Neuronal stem cell (in vitro differentiated cells): Measurements from ENCODE around the gene PLCH2.

Experiments
- DNase-seq: peaks from one replicate; pipeline ENCODE4 v3.0.0-alpha.2; 2013; ENCODE audit warnings: low spot score
- H2AFZ ChIP-seq: one replicate; pipeline ENCODE4 v1.6.1; 2013; ENCODE audit warnings: mild to moderate bottlenecking, low read length, inconsistent platforms
- H2AK5ac ChIP-seq: 2 replicates; pipeline ENCODE4 v1.6.1; 2013; ENCODE audit warnings: low read depth, mild to moderate bottlenecking, inconsistent platforms, low read length, moderate library complexity, mixed read lengths
- H2BK120ac ChIP-seq: 2 replicates; pipeline ENCODE4 v1.6.1; 2013; ENCODE audit warnings: low read depth, mild to moderate bottlenecking, inconsistent platforms, low read length, moderate library complexity, mixed read lengths
- H2BK12ac ChIP-seq: one replicate; pipeline ENCODE4 v1.6.1; 2013; ENCODE audit warnings: low read length, inconsistent platforms
- H2BK15ac ChIP-seq: 2 replicates; pipeline ENCODE4 v1.6.1; 2013; ENCODE audit warnings: mild to moderate bottlenecking, low read length, inconsistent platforms, mixed read lengths
- H2BK5ac ChIP-seq: one replicate; pipeline ENCODE4 v1.6.1; 2013; ENCODE audit warnings: inconsistent platforms, mild to moderate bottlenecking, low read length, moderate library complexity
- H3K14ac ChIP-seq: one replicate; pipeline ENCODE4 v1.6.1; 2013; ENCODE audit warnings: low read length, inconsistent platforms
- H3K18ac ChIP-seq: 2 replicates; pipeline ENCODE4 v1.6.1; 2013; ENCODE audit warnings: low read length, inconsistent platforms
- H3K23ac ChIP-seq: 2 replicates; pipeline ENCODE4 v1.6.1; 2013; ENCODE audit warnings: low read depth, mild to moderate bottlenecking, mixed read lengths, low read length, inconsistent platforms; ENCODE audit not compliant: poor library complexity
- H3K27ac ChIP-seq: replicated peaks from 3 replicates; pipeline ENCODE4 v1.5.1; 2013; ENCODE audit warnings: low read length, inconsistent platforms
- H3K27me3 ChIP-seq, 3 experiments: 2 replicates each; pipeline ENCODE4 v1.6.1; 2013; ENCODE audit warnings: low read length in 3 of 3, mild to moderate bottlenecking in 2 of 3, inconsistent platforms in 1 of 3, low read depth in 1 of 3, mixed read lengths in 1 of 3, moderate library complexity in 1 of 3; ENCODE audit not compliant: control insufficient read depth in 3 of 3, insufficient read depth in 3 of 3
- H3K36me3 ChIP-seq, 2 donors: replicated peaks in 1 of 2; 2 replicates each; pipeline ENCODE4 v1.6.1; 2013; ENCODE audit warnings: low read length in 2 of 2; ENCODE audit not compliant: control insufficient read depth in 2 of 2, insufficient read depth in 2 of 2
- H3K4ac ChIP-seq: 2 replicates; pipeline ENCODE4 v1.6.1; 2013; ENCODE audit warnings: inconsistent platforms, mild to moderate bottlenecking, low read length, moderate library complexity
- H3K4me1 ChIP-seq, 2 donors: 1 replicate in 1 of 2; 2 replicates in 1 of 2; pipeline ENCODE4 v1.6.1; 2013; ENCODE audit warnings: low read length in 2 of 2, low read depth in 1 of 2; ENCODE audit not compliant: control insufficient read depth in 2 of 2, insufficient read depth in 1 of 2
- H3K4me2 ChIP-seq: one replicate; pipeline ENCODE4 v1.6.1; 2013; ENCODE audit warnings: mild to moderate bottlenecking, low read length, inconsistent platforms; ENCODE audit not compliant: insufficient read depth, poor library complexity, severe bottlenecking
- H3K4me3 ChIP-seq, 2 donors: 2 replicates each; pipeline ENCODE4 v1.5.1; 2013; ENCODE audit warnings: low read length in 2 of 2, mild to moderate bottlenecking in 2 of 2, inconsistent platforms in 1 of 2, moderate library complexity in 1 of 2
- H3K79me1 ChIP-seq: one replicate; pipeline ENCODE4 v1.6.1; 2013; ENCODE audit warnings: low read depth, mild to moderate bottlenecking, inconsistent platforms, low read length, moderate library complexity
- H3K9ac ChIP-seq: one replicate; pipeline ENCODE4 v1.6.1; 2013; ENCODE audit warnings: mild to moderate bottlenecking, low read depth, low read length, inconsistent platforms; ENCODE audit not compliant: poor library complexity
- H3K9me3 ChIP-seq, 2 donors: replicated peaks in 1 of 2; 2 replicates each; pipeline versions ENCODE3 to v1.6.1; 2013; ENCODE audit warnings: low read length in 2 of 2, mild to moderate bottlenecking in 2 of 2, inconsistent platforms in 1 of 2, low read depth in 1 of 2, mixed read lengths in 1 of 2, moderate library complexity in 1 of 2; ENCODE audit not compliant: control insufficient read depth in 2 of 2, insufficient read depth in 1 of 2
- H4K8ac ChIP-seq: one replicate; pipeline ENCODE4 v1.6.1; 2013; ENCODE audit warnings: low read depth, mild to moderate bottlenecking, inconsistent platforms, low read length, moderate library complexity
- H4K91ac ChIP-seq: one replicate; pipeline ENCODE4 v1.6.1; 2013; ENCODE audit warnings: low read length, low read depth, mild to moderate bottlenecking, inconsistent platforms; ENCODE audit not compliant: poor library complexity
- WGBS, 2 donors: extraction: QIAGEN DNeasy Blood & Tissue Kit; methylation state at CpG; one replicate each; pipeline ENCODE4 v1.1.7; 2013; ENCODE audit warnings: missing lambda C conversion rate in 2 of 2, mixed read lengths in 1 of 2; ENCODE audit not compliant: insufficient read length in 2 of 2, insufficient replicate concordance in 1 of 2; ENCODE audit errors: extremely low coverage in 2 of 2; 5-methylcytosine and 5-hydroxymethylcytosine counted together

PLCH2 gene

GRCh38 chr1:2538872-2539271 is 62.8 kb downstream of the PLCH2 start:
- H3K9me3 ChIP-seq = peaks cover 4 to 5% of the 10 kb centered on the region in 2 donors
- H2AK5ac ChIP-seq = peak overlapping the region; percentile 99
- peaks cover 0 to 52% (median 6%) of the 10 kb centered on the region in 3 experiments for H3K27me3 ChIP-seq

DNA sequence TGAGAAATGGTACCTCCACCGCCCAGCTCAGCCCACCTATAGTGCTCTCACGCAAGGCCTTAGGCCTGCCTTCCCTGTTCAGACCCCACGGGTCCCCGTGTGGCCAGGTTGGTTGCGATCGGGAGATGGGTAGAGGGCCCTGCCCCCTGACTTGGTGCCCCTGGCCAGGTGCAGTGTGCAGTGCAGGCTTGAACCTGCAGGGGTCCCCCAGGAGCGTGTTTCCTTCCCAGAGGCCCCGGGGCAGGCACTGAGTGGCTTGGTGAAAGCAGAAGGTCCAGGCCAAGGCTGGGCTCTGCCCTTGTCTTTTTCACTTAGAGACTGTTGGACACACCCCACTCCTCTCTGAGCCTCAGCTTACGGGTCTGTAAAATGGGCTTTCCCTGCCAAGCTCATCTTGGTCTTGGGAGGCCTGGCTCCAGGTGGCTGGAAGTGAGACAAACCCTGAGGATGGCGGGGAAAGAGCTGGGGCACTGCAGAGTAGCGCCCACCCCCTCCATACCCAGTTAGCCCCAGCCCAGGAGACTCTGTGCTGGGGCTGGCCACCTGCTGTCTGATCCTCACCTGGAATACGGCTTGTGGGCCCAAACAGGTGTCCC is 63.3 kb downstream of the PLCH2 start:
- Histone ChIP-seq H2BK12ac (peak overlapping the region; percentile 84), H2AFZ (no peak overlapping the region)

More at GRCh38 chr1:2538872-2539271, 62.8 kb downstream of the PLCH2 start:
- peak overlapping the region; percentile 96 for H2BK5ac ChIP-seq
- H3K18ac ChIP-seq = peak overlapping the region; percentile 94
- no peak for DNase-seq
- no CpG with 5 or more reads among the region's 8 CpGs for WGBS, 2 donors
- H2BK15ac ChIP-seq = peak overlapping the region; percentile 13
- H3K4me3 ChIP-seq = no peak overlapping the region
- H3K79me1 ChIP-seq = peaks cover 12% of the 10 kb centered on the region
- peak overlapping the region; percentile 18 for H2BK120ac ChIP-seq
- H3K4me2 ChIP-seq = no peak overlapping the region
- no peaks in the 10 kb centered on the region for H3K36me3 ChIP-seq
- H3K14ac ChIP-seq = no peak overlapping the region
- no peak overlapping the region for H3K23ac ChIP-seq
- no peak overlapping the region for H3K9ac ChIP-seq
- no peak overlapping the region for H2AFZ ChIP-seq
- H4K91ac ChIP-seq = peak overlapping the region; percentile 74
- H2BK12ac ChIP-seq = peak overlapping the region; percentile 99
- no peak overlapping the region for H3K27ac ChIP-seq
- peak overlapping the region; percentile 27 for H3K4ac ChIP-seq
- H4K8ac ChIP-seq = no peak overlapping the region
- peaks cover 38 to 60% of the 10 kb centered on the region in 2 donors for H3K4me1 ChIP-seq

DNA sequence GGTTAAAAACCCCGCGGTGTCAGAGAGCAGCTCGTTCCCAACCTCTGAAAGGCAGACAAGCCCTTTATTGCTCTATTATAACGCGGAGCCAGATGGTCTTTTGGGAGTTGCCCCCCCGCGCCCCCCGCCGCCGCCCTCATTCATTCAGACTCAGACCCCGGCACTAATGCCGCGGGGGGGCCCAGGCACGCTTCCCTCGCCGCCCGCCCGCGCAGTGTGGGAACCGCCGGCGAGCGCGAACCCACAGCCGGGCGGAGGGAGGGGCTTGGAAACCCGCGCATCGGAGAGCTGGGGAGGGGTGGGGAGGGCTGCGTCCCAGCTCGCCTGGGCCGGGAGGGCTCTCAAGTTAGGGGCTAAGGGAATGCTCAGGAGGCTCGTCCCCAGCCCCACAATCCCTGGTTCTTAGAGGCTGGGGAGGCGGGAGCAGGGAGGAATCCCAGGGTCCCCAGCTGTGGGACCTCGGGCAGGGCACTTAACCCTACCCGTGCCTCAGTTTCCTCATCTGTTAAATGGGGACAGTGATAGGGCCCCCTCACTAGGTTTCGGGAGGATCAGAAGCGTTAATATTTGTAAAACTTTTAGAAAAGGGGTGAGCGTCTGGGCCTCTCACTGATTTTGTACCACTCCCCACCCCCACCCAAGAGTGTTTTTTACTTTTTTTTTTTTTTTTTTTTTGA is 64.9 kb downstream of the PLCH2 start:
- Histone ChIP-seq H4K8ac (no peak overlapping the region), H3K27me3 (peaks cover 0 to 32% (median 2%) of the 10 kb centered on the region in 3 experiments), H2AK5ac (peak overlapping the region; percentile 100), H3K9ac (no peak overlapping the region), H3K4me3 (no peak overlapping the region), H2AFZ (peak overlapping the region; percentile 42), H3K18ac (peak overlapping the region; percentile 82), H2BK120ac (no peak overlapping the region), H3K14ac (no peak overlapping the region), H3K4me1 (peaks cover 45 to 59% of the 10 kb centered on the region in 2 donors), H3K23ac (no peak overlapping the region), H2BK12ac (no peak overlapping the region), H3K4ac (no peak overlapping the region), H4K91ac (no peak overlapping the region), H3K79me1 (peaks cover 13% of the 10 kb centered on the region), H3K9me3 (peaks cover 4 to 5% of the 10 kb centered on the region in 2 donors), H3K27ac (peak overlapping the region; percentile 77), H3K4me2 (no peak overlapping the region), H2BK15ac (no peak overlapping the region), H3K36me3 (no peaks in the 10 kb centered on the region), H2BK5ac (peak overlapping the region; percentile 100)
- peak; percentile 87 for DNase-seq
- no CpG with 5 or more reads among the region's 39 CpGs for WGBS, 2 donors

More for the DNA sequence above, 63.3 kb downstream of the PLCH2 start:
- H3K9ac ChIP-seq = peak overlapping the region; percentile 51
- H3K4me3 ChIP-seq = no peak overlapping the region
- H3K27me3 ChIP-seq = peaks cover 0 to 48% (median 6%) of the 10 kb centered on the region in 3 experiments
- H2BK15ac ChIP-seq = peak overlapping the region; percentile 13
- no peak overlapping the region for H3K27ac ChIP-seq
- H3K18ac ChIP-seq = peak overlapping the region; percentile 94
- peak overlapping the region; percentile 74 for H4K91ac ChIP-seq
- H2BK120ac ChIP-seq = peak overlapping the region; percentile 100
- H3K36me3 ChIP-seq = no peaks in the 10 kb centered on the region
- H3K4ac ChIP-seq = peak overlapping the region; percentile 79
- H3K23ac ChIP-seq = peak overlapping the region; percentile 50
- H2BK5ac ChIP-seq = peak overlapping the region; percentile 96
- no peak overlapping the region for H4K8ac ChIP-seq
- no peak for DNase-seq
- no CpG with 5 or more reads among the region's 12 CpGs for WGBS, 2 donors
- no peak overlapping the region for H3K4me2 ChIP-seq
- H3K9me3 ChIP-seq = peaks cover 4 to 5% of the 10 kb centered on the region in 2 donors
- peaks cover 12% of the 10 kb centered on the region for H3K79me1 ChIP-seq
- H2AK5ac ChIP-seq = peak overlapping the region; percentile 99
- H3K14ac ChIP-seq = no peak overlapping the region
- H3K4me1 ChIP-seq = peaks cover 40 to 63% of the 10 kb centered on the region in 2 donors

GRCh38 chr1:2541619-2542245 is 65.6 kb downstream of the PLCH2 start:
- Histone ChIP-seq H4K8ac (no peak overlapping the region), H2AK5ac (peak overlapping the region; percentile 100), H3K23ac (peak overlapping the region; percentile 75), H2BK5ac (peak overlapping the region; percentile 100), H3K4ac (peak overlapping the region; percentile 56), H3K9me3 (peaks cover 4 to 5% of the 10 kb centered on the region in 2 donors), H2AFZ (no peak overlapping the region), H3K9ac (peak overlapping the region; percentile 61), H4K91ac (peak overlapping the region; percentile 11), H2BK120ac (peak overlapping the region; percentile 98), H3K14ac (peak overlapping the region; percentile 14), H3K18ac (peak overlapping the region; percentile 100), H2BK12ac (peak overlapping the region; percentile 100), H3K4me3 (no peak overlapping the region), H3K79me1 (peaks cover 15% of the 10 kb centered on the region), H2BK15ac (peak overlapping the region; percentile 96), H3K27ac (peak overlapping the region; percentile 10), H3K36me3 (no peaks in the 10 kb centered on the region), H3K4me1 (peaks cover 49 to 56% of the 10 kb centered on the region in 2 donors), H3K4me2 (no peak overlapping the region), H3K27me3 (peaks cover 0 to 26% (median 2%) of the 10 kb centered on the region in 3 experiments)
- no peak for DNase-seq
- WGBS, 2 donors = no CpG with 5 or more reads among the region's 25 CpGs
